ENCODE data around the gene KRTAP4-12.
A peak's percentile ranks its signal among the peaks of the same experiment; 100 is the strongest.
"Not testable (repeated sequence)": the region's sequence is repeated elsewhere in the genome, so short reads cannot be mapped to it uniquely, and the experiment has no call there.

KRTAP4-12 gene

DNA sequence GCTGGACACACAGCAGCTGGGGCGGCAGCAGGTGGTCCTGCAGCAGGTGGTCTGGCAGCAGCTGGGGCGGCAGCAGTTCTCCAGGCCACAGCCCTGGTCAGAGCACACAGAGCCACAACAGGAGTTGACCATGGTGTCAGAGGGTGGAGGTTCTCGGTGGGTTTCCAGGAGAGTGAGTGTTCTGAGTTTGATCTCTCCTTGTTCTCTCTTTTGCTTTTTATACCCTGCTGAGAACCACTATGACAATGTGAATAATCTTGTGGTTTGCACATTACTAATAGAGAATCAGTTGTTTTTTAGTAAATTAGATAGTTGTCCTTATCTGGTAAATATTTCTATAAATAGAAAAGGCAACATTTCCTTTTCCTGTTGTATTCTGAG is at the start of gene KRTAP4-12:
Gene KRTAP4-12, minus strand, starts transcription at position 192 of the 381 bp plus-strand sequence. Its CDS starts 60 bp downstream, at position 132.
- DNase-seq (ENCODE audit: low read depth), result not testable (repeated sequence)

DNA sequence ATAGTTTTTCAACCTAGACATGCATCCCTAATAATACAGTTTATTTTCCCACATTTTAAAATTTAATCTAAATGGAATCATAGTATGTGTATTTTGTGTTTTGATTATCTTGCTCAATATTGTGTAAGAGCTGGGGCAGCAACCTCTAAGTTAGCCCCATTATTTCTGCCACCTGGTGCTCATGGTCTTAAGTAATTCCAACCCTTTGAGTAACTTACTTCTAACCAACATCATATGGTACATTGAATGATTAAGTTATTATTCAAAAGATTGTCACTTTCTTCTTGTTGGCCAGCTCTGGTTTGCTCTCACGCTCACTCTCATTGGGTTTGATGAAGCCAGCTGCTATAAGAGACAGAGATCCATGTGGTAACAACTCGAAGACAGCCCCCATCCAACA is 47.9 kb upstream of the KRTAP4-12 start:
- no peak for DNase-seq (ENCODE audit: low read depth)

DNA sequence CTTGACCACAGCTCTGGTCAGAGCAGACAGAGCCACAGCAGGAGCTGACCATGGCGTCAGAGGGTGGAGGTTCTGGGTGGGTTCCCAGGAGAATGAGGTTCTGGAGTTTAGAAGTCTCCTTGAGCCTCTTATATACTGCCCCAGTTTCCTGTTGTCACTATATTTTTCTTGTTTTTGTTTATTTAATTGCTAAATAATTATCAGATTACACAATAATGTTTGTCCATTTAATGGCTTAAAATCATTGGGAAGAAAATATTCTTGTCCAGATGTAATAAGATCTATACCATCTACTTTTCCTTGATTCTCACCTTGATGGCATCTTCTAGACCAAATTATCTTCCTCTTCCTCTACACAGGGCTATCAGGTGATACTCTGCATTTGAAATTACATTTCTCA is 44.1 kb upstream of the KRTAP4-12 start, which contains the start of gene KRTAP4-3:
Gene KRTAP4-3, minus strand, starts transcription at position 101 of the 400 bp plus-strand sequence. Its CDS starts 49 bp downstream, at position 52.
- no peak for DNase-seq (ENCODE audit: low read depth)

DNA sequence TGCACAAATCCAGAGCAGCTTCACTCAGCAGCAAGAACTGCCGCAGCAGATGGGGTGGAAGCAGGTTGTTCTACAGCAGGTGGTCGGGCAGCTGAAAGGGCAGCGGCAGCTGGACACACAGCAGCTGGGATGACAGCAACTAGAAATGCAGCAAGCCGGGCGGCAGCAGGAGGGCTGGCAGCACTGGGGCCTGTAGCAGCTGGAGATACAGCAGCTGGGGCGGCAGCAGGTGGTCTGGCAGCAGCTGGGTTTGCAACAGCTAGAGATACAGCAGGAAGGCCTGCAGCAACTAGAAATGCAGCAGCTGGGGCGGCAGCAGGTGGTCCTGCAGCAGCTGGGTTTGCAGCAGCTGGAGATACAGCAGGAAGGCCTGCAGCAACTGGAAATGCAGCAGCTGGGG is 43.6 kb upstream of the KRTAP4-12 start:
- no peak for DNase-seq (ENCODE audit: low read depth)

DNA sequence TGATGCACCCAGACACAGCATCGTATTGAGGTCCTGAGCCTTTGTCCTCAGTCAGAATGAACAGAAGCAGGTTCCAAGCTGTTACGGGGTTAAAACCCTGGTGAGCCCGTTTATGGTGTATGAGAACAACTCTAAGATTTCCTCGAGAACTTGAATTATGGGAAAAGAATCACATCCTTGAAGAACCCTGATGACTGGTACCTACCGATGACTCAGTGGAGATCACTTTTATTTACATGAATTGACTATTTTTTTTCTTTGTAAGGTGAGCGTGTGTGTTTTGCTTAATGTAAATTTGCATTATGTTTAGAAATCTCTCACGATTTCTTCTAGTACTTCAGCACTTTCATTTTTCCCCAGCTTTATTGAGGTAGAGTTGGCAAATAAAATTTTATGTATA is 39.8 kb upstream of the KRTAP4-12 start:
- no peak for DNase-seq (ENCODE audit: low read depth)

DNA sequence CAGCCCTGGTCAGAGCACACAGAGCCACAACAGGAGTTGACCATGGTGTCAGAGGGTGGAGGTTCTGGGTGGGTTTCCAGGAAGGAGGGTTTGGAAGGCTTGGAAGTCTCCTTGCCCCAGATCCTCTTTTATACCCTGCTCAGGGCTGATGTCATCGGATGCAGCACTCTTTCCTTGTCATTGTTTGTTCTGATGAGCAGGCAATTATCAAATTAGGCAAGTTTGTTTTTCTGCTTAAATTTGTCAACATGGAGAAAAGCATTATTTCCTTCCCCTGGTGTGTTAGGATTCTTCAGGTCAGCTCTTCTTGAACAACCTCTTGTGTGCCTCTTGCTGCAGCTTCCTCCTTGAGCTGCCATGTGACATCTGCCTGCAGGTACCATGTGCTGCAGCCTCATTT is 36.7 kb upstream of the KRTAP4-12 start, which contains the start of gene KRTAP4-4:
Gene KRTAP4-4, minus strand, starts transcription at position 101 of the 400 bp plus-strand sequence. Its CDS starts 57 bp downstream, at position 44.
- no peak for DNase-seq (ENCODE audit: low read depth)

DNA sequence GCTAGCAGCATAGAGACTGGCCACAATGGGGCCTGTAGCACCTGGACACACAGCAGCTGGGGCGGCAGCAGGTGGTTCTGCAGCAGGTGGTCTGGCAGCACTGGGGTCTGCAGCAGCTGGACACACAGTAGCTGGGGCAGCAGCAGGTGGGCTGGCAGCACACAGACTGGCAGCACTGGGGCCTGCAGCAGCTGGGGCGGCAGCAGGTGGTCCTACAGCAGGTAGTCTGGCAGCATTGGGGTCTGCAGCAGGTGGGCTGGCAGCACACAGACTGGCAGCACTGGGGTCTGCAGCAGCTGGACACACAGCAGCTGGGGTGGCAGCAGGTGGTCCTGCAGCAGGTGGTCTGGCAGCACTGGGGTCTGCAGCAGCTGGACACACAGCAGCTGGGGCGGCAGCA is 36.2 kb upstream of the KRTAP4-12 start:
- DNase-seq (ENCODE audit: low read depth), result not testable (repeated sequence)

DNA sequence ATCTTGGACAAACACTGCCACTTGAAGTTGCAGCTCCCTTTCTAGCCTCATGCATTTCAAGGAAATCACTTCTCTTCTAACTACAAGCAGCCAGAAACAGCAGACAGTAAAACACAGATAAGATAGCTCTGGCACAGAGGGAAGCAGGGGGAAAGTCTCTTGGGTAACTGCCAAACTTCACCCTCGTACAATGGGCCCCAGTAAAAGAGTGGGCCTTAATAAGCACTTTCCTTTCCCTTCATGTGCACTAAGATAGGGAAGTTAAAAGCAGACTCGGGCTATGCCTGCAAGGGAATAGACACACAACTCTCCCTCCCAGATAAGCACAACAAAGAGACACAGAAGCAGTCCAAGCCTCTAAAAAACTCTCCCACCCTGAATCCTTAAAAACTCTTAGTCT is 29.9 kb upstream of the KRTAP4-12 start:
- no peak for DNase-seq (ENCODE audit: low read depth)

DNA sequence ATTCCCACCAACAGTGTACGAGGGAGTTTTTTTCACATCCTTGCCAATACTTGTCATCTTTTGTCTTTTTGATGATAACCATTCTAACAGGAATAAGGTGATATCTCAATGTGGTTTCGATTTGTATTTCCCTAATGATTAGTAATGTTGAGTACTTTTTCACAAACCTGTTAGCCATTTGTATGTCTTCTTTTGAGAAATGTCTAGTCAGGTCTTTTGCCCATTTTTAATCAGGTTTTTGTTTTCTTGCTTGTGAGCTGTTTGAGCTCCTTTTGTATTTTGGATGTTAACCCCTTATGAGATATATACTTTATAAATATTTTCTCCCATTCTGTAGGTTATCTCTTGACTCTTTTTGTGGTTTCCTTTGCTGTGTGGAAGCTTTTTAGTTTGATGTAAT is 27.5 kb upstream of the KRTAP4-12 start:
- no peak for DNase-seq (ENCODE audit: low read depth)

DNA sequence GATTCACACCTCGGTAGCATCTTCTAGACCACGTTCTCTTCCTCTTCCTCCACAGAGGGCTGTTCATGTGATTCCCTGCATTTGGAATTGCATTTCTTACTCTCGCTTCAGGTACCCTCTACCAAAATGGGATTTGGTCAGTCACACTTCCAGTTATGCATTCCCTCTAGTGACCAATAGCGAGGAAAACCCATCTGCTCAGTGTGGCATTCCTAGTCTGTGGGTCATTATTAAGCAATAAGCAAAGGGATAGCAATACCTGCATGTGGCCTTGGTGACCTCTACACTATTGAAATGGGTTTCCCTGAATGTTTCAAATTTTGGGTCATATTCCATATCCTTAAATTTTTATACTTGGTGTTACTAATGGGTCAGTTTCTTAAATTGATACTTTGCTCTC is 26.0 kb upstream of the KRTAP4-12 start:
- no peak for DNase-seq (ENCODE audit: low read depth)

DNA sequence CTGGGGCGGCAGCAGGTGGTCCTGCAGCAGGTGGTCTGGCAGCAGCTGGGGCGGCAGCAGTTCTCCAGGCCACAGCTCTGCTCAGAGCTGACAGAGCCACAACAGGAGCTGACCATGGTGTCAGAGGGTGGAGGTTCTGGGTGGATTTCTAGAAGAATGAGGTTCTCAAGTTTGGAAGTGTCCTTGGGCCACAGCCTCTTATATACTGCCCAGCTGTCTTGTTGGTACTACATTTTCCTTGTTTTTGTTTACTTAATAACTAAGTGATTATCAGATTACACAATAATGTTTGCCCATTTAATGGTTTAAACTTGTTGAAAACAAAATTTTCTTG is 25.6 kb upstream of the KRTAP4-12 start, which contains the start of gene KRTAP4-5:
Gene KRTAP4-5, minus strand, starts transcription at position 174 of the 334 bp plus-strand sequence. Its CDS starts 58 bp downstream, at position 116.
- no peak for DNase-seq (ENCODE audit: low read depth)

DNA sequence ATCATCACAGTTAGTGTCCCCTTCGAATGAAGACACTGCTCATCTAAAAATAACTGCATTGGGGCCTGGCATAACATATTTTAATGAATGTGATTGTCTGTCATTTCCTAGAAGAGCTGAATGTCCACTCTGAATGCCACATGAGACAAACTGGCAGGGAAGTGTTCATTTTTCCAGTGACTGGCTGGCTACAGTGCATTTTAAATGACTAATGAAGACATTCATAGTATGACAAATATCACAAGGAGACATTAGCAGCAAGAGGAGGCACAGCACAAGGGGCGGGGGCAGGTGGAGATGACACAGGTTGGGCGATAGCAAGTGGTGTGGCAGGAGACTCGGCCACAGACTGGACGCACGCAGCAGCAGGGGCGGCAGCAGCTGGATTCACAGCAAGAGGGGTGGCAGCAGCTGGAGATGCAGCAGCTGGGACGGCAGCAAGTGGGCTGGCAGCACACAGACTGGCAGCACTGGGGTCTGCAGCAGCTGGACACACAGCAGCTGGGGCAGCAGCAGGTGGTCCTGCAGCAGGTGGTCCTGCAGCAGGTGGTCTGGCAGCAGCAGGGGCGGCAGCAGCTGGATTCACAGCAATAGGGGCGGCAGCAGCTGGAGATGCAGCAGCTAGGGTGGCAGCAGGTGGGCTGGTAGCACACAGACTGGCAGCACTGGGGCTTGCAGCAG is 25.1 kb upstream of the KRTAP4-12 start:
- not testable (repeated sequence) for DNase-seq (ENCODE audit: low read depth)

DNA sequence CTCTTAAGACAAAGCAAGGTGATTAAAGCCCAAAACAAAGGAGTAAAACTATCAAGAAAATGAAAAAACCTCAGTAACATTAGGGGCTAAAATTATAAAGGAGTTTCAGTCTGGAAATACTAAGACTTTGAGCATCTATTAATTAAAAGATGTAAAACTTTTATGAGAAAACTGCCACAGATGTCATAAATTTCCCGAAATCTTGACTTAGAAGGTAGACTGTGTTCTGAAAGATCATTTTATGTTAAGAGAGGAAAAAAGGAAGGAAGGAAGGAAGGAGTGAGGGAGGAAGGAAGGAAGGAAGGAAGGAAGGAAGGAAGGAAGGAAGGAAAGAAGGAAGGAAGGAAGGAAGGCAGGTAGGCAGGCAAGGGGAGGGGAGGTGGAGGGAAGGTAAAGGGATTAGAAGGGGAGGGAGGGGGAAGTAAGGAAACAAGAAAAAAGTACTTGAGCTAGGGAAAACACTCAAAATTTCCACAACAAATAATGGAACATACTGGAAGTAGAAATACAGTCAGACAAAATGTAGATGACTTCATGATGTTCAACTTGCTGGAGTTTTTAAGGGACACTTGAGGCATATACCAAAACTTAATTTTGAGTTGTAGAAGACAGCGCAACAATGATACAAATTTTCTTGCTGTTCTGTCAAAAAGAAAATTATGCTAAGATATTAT is 23.7 kb upstream of the KRTAP4-12 start:
- no peak for DNase-seq (ENCODE audit: low read depth)

DNA sequence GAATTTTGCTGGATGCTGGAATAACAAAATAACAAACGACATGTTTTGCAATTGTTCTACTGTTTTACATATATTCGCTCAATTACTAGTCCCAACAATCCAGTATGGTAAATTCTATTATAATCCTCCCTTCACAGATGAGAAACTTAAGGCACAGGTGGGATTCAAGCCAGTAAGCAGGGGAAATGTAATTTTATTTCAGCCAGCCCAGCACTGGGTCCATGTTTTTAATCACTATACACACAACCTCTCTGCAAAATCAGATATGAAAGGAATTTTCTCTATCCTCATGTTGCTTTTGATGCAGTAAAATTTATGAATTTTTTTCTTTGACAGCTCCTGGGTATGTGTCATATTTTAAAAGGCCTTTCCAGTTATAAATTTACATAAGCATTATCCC is 21.3 kb upstream of the KRTAP4-12 start:
- no peak for DNase-seq (ENCODE audit: low read depth)

DNA sequence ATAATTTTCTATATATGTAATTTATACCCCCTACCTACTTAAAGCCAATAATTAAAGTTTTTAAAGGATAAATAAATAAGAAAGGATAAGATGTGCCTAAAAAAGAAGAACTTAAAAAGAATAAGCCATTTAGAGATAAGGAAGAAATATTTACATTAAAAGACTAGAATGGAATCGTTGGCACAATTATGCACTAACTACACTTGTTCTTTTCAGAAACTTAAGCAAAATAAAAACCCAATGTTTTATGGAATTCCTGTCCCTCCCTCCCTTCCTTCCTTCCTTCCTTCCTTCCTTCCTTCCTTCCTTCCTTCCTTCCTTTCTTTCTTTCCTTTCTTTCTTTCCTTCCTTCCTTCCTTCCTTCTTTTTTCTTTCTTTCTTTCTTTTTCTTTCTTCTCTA is 20.9 kb upstream of the KRTAP4-12 start:
- no peak for DNase-seq (ENCODE audit: low read depth)

DNA sequence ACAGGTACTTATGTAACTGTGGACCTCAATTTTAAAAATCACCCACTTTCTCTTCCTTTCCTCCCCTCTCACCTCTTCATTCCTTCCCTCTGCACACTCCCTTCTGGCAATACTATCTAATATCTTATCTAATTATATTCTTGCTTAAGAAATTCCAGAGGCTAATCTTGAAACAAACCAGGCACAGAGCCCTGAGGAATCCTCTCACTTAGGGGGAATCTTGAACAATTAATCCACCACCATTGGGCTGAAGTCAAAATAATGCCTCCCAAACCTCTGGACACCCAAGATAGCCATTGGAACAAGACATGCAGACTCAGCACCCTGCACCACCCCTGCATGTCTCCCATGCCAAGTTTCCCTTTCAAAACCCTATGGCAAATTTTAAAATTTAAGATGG is 17.4 kb upstream of the KRTAP4-12 start:
- no peak for DNase-seq (ENCODE audit: low read depth)

DNA sequence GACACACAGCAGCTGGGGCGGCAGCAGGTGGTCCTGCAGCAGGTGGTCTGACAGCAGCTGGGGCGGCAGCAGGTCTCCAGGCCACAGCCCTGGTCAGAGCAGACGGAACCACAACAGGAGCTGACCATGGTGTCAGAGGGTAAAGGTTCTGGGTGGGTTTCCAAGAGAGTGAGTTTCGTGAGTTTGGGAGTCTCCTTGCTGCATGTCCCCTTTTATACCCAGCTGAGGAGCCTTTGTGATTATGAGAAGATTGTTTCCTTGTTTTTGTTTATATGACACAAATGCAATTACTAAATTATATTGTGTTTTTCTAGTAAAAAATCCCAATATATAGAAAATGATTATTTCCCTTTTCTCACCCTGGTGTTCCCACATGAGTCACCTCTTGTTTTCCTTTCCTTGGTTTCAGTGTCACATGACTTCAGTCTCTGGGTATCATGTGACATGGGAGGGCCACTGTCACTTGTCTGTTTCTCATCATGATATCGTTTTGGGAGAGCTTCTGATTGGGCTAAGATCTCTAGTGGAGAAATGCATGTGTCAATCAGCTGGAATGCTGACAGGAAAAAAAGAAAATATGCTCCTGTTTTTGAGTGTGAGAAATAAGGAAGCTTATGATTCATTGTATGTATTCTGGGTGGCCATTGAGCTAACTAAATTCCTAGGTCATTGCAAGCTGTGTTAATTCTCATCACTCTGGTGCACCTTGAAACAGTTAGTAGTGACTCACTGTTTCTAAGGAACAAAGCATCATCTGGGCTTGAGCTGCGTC is 16.6 kb upstream of the KRTAP4-12 start, which contains the start of gene KRTAP4-6:
Gene KRTAP4-6, minus strand, starts transcription at position 185 of the 772 bp plus-strand sequence. Its CDS starts 57 bp downstream, at position 128.
- DNase-seq (ENCODE audit: low read depth), result peak; percentile 76

DNA sequence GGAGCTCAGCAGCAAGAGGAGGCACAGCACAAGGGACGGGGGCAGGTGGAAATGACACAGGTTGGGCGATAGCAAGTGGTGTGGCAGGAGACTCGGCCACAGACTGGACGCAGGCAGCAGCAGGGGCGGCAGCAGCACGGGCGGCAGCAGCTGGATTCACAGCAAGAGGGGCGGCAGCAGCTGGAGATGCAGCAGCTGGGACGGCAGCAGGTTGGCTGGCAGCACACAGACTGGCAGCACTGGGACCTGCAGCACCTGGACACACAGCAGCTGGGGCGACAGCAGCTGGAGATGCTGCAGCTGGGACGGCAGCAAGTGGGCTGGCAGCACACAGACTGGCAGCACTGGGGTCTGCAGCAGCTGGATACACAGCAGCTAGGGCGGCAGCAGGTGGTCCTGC is 15.9 kb upstream of the KRTAP4-12 start:
- DNase-seq (ENCODE audit: low read depth), result not testable (repeated sequence)

DNA sequence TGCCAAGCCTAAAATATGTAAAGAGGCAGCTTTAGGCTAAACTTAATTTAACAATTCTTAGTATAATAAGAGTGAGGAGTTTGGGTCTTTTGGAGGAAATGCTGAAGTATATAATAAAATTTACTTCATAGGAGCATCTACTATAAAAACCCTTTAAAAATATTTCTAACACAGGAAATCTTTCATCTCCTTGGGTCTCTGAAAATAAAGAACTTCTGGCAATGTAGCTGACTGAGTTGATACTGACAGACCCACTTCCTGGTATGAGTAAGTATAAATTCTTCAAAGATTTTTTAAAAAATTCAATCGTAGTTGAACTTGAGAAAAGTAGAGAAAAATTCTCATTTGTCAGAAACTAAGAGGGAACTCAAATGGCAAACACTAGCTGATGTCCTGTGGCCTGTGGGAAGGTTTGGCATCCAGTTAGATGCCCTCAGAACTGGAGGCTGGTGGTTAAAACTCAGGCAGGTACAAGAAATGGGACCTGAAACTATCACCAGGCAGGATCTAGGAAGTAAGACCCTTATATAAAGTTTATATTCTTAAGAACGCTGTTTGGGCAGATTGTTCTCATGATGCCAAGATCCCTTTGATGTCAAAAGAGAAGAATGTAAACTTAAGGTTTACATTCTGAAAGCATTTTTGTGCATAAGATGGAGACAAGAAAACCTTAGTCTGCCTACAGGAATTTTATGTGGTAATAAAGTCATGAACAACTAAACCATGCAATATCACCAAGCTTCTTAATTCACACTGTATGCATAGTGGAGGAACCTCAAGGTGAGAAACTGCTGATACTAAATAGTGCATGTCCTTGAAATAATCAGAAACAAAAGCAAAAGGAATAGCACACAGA is 10.1 kb upstream of the KRTAP4-12 start:
- no peak for DNase-seq (ENCODE audit: low read depth)

DNA sequence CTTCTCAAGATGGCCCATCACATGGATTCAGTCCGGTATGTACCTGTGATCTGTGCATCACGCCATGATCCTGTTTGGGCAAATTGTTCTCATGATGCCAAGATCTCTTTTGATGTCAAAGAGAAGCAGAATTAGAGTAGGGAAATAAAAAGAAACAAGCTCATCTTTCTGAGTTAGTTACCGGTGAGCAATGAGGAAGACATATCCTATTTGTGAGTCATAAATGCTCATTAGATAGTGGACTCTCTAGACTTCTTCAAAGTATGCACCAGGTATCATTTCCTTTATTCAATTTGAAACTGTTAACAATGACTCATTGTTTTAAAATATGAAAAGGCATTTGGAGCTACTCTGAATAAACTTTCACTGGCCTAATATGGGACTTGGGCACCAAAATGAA is 8.0 kb upstream of the KRTAP4-12 start:
- DNase-seq (ENCODE audit: low read depth), result no peak

DNA sequence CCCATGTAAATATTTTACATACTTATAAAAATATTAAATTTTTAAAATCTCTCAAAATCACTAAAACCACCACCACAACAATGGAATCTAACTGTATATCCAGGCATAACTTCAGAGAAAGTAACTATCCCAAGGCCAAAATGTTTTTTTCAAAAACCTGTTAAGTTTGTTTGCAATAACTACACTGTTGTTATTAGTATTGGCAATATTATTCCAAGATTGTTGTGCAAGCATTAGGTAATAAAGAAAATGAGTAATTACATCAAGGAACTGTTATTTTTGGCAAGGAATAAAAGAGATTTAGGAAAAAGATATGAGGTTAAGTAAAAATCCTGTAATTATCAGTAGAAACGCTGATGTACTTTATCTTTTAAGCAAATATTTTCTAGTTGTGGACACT is 3.4 kb upstream of the KRTAP4-12 start:
- no peak for DNase-seq (ENCODE audit: low read depth)

DNA sequence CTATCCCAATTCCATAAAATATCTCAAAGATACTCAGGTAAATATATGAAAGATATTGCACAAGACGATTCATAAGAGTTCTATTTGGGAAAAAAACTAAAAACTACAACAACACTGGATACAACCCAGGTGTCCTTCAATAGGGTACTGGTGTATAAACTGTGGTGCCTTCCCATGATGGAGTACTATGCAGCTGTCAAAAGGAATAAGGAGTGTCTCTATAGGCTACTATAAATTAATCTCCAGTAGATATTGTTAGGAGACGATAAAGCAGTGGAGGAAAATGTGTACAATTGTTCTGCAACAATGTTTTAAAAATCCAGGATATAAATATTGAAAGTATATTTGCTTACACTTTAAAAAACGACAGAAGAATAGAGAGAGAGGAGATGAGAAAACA is 2.4 kb upstream of the KRTAP4-12 start:
- no peak for DNase-seq (ENCODE audit: low read depth)
